ENCODE results near the gene RGS6.

RGS6 gene

DNA sequence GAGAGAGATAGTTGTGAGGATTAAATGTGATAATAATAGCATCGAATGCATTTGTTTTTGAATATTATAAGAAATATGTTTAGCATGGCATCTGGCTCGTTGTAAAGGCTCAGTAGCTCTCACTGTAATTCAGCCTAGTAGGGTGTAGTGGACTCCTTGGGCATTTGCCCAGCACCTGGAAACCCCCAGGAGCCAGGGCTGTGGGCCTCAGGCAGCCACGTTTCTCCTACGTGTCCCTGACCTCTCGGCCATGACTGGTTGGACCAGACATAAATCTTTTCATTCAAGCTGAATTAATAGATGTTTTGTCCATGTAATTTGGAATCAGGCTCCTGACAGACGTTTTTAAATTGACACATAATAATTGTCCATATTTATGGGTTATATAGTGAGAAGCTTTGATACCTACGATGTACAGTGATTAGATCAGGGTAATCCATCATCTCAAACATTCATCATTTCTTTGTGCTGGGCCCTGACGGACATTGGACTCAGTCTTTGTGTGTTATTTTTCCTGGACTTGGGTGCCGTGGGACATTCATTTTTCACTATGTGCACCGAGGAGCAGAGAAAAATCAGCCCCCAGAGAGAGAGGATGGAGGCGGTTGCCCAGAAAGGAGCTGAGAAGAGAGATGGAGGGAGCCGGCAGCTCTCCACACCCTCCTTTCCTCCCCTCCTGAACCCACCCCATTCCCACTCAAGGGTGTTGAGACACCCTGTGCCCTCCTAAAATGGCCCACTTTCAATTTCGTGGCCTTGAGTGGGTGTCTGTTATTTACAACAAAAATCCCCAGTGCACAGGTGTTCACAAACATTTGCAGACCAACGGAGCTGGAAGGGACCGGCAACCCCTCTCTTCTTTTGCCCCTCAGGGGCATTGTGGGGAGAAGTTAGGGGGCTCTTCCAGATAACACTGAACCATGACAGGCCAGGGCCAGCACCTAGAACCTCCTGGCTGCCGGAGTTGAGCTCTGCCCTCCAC, 665.3 kb downstream of the RGS6 start:
- DNase-seq = no peak

GRCh38 chr14:72598306-72598705, 666.1 kb downstream of the RGS6 start:
- no peak for DNase-seq

GRCh38 chr14:72599579-72600470, 667.6 kb downstream of the RGS6 start:
- no peak for DNase-seq

DNA sequence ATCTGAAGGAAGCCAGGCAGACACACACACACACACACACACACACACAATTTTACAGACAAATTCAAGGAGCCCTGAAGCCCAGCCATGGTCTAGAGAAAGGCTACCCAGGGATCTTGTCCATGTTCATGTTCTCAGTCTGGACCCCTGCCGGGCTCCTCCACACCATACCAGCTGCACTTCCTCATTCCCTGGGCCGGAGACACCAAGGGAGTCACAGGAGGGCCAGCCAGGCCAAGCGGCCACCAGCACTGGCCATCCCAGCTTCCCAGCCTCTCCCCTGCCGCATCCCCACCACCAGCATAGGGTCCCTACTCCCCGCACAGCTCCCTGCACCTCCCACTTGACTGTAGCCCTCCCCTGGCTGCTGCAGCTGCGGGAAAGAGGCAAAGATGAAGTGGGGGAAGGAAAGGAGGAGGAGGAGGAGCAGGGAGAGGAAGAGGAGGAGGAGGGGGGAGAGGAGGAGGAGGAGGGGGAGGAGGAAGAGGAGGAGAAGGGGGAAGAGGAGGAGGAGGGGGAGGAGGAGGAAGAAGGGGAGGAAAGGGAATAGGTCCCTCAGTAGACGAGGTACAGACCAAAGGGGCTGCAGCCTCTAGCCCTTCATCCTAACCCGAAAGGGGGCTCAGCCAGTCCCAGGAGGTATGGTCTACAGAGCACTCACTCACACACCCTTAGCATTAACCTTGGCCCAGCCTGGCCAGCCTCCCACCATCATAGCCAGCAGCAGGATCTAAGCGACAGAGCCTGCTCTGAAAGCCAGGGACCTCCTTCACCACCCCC, 668.5 kb downstream of the RGS6 start:
- no peak for DNase-seq

DNA sequence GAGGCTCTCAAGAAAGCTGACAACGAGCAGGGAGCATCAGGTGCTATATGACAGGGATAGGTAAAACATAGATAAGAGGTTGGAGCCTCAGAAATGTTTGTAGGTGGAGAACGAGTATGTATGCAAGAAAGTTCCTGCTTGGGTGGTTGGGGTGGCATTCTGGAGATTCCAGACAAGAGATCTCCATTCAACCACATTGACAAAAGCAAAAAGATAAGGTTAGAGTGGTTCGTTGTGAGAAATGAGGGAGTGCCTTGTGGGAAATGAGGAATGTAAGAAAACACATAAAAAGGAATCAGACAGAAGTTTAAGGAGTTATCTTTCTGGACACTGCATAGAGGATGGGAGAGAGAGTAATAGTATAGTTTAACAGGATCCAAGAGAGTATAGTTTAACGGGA, 671.4 kb downstream of the RGS6 start:
- no peak for DNase-seq

DNA sequence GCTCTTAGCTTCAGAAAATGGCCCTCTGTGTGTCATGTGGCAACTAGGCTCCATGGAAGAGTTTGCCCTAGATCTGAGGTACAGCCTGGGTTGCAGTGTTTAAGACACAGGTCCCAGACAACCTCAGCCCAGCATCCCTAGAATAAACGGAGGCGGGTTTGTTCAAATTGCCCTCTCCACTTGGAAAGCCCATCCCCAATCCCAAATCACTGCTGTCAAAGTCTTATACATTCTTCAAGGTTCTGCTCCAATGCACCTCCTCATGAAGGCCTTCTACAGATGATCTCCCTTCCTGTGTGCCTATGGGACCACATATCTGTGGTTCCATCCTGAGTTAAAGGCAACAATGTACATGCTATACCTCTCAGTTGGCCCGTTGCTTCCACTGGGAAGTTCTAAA, 671.9 kb downstream of the RGS6 start:
- DNase-seq = no peak

- no peak for DNase-seq
Measured at GRCh38 chr14:72605096-72605920, 673.1 kb downstream of the RGS6 start.

DNA sequence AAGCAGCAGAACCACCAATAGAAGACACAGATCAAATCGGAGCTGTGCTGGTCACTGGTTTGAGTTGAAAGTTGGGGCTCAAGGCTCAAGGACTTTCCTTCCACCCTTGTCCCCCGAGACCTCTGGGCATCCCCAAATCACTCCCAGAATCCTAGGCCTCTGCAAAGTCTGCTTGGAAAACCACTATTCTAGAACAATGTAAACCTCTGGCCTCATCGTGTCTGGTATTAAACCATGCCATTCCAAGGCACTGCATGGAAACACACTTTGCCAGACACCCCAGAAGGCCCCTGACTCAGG, 673.6 kb downstream of the RGS6 start:
- DNase-seq = no peak

DNA sequence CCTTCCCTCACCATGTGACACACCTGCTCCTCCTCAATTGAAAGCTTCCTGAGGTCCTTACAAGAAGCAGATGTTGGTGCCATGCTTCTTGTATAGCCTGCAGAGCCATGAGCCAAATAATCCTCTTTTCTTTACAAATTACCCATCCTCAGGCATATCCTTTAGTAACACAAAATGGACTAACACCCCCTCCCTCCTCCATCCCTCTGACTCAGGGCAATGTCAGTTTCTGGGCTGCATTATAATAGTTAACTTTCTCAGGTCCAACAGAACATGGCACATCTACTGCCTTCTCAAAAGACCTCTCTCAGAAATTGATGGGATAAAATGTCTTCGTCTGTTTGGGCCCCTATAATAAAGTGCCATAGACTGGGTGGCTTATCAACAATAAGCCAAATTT, 674.6 kb downstream of the RGS6 start:
- no peak for DNase-seq

- DNase-seq = no peak
Measured at GRCh38 chr14:72607386-72608130, 675.3 kb downstream of the RGS6 start.

- no peak for DNase-seq
Measured at GRCh38 chr14:72608391-72609204, 676.4 kb downstream of the RGS6 start.

- no peak for DNase-seq
Measured at GRCh38 chr14:72609205-72609916, 677.1 kb downstream of the RGS6 start.

DNA sequence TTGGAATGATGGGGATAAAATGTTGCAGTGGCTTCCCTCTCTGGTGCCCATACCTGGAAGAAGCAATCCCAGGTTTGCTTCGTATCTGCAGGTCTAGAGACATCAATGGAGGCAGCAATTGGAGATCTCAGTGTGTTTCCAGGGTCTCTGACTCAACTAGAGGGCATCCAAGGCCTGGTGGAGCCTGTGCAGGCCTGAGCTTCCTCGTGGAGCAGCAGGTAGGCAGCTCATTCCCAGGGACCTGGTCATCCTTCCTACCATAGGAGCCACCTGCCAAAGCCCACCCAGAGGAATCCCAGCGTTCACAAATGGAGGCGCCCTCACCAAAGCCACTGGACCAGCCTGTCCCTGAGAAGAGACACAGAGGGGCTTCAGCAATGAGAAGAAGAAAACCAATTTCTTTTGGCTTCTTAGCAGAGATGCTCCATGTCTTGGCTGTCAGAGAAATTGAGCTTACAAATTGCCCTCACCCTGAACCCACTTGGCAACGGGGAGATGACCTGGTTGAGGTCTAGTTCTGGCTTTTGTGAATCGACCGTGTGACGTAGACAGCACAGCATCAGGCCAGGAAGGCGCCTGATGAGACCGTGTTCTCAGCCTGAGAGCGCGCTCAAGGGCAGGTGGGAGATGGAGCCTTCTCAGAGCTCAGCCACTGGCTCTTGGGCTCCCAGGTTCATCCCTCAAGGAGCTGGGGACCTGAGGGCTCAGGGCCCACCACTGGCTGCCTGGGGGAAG, 678.0 kb downstream of the RGS6 start:
- DNase-seq = no peak

GRCh38 chr14:72610831-72611200, 678.6 kb downstream of the RGS6 start:
- no peak for DNase-seq

- DNase-seq = no peak
Measured at GRCh38 chr14:72611506-72611905, 679.3 kb downstream of the RGS6 start.

DNA sequence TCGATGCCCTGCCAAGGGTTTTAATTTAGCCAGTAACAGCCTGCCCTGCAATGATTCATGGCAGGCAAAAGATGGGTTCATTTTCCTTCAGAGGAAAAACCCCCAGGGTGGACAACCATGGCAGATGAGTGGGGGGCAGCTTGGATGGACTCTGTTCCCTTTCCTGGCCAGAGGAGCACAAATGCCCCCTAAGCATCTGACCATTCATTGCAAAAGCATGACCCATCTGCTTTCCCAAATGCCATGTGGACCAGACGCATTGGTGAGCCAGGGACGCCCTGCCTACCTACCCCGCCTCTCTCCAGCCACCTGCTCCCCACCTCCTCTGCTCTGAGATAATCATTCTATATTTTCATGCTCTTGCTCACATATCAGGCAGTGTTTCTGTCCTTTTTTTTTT, 679.8 kb downstream of the RGS6 start:
- no peak for DNase-seq

- DNase-seq = no peak
Measured at GRCh38 chr14:72613231-72613974, 681.2 kb downstream of the RGS6 start.

GRCh38 chr14:72613975-72614319, 681.7 kb downstream of the RGS6 start:
- DNase-seq = no peak

GRCh38 chr14:72614365-72614764, 682.1 kb downstream of the RGS6 start:
- DNase-seq = no peak

Data from stimulated activated CD4-positive, alpha-beta T cell treated with anti-CD3 and anti-CD28 coated beads, Interleukin-1b, Interleukin-23, amount 100 ng/mL, for 48 hours (primary cell).